Measurements from ENCODE around the gene RTP5.
"Not testable (repeated sequence)": the region's sequence is repeated elsewhere in the genome, so short reads cannot be mapped to it uniquely, and the experiment has no call there.

The RTP5 gene

GRCh38 chr2:241904011-241904718 is 34.6 kb downstream of the RTP5 start:
- no peak for DNase-seq

- DNase-seq = no peak
Measured at GRCh38 chr2:241904791-241905710, 35.5 kb downstream of the RTP5 start.

- DNase-seq = no peak
Measured at GRCh38 chr2:241905716-241906377, 36.3 kb downstream of the RTP5 start.

GRCh38 chr2:241906378-241906770 is 36.8 kb downstream of the RTP5 start:
- DNase-seq = not testable (repeated sequence)

- no peak for DNase-seq
Measured at GRCh38 chr2:241906826-241907570, 37.5 kb downstream of the RTP5 start.

GRCh38 chr2:241907831-241908230 is 38.3 kb downstream of the RTP5 start:
- DNase-seq = not testable (repeated sequence)

GRCh38 chr2:241908686-241909420 is 39.3 kb downstream of the RTP5 start:
- no peak for DNase-seq

GRCh38 chr2:241909769-241910168 is 40.2 kb downstream of the RTP5 start:
- no peak for DNase-seq

- DNase-seq = no peak
Measured at GRCh38 chr2:241910604-241911520, 41.3 kb downstream of the RTP5 start.

- DNase-seq = no peak
Measured at GRCh38 chr2:241911551-241911950, 42.0 kb downstream of the RTP5 start.

- DNase-seq = no peak
Measured at GRCh38 chr2:241912021-241912555, 42.6 kb downstream of the RTP5 start.

- DNase-seq = no peak
Measured at GRCh38 chr2:241913703-241914102, 44.2 kb downstream of the RTP5 start.

GRCh38 chr2:241914542-241914941 is 45.0 kb downstream of the RTP5 start:
- DNase-seq = no peak

GRCh38 chr2:241921631-241922030 is 52.1 kb downstream of the RTP5 start:
- DNase-seq = not testable (repeated sequence)

- no peak for DNase-seq
Measured at GRCh38 chr2:241922411-241922810, 52.9 kb downstream of the RTP5 start.

GRCh38 chr2:241922816-241923601 is 53.5 kb downstream of the RTP5 start:
- not testable (repeated sequence) for DNase-seq
